OCI-LY1 (cell line): ENCODE data around the gene MGRN1.

Source experiments
- H2AFZ ChIP-seq: fragments of 200-600 bp; sonication (generic), shearing (Covaris generic); 2 replicates; pipeline ENCODE4 v1.6.0; 2014; ENCODE audit warnings: antibody characterized with exemption, mild to moderate bottlenecking, low read length
- H3F3A ChIP-seq: fragments of 200-600 bp; sonication (generic), shearing (Covaris generic); 2 replicates; pipeline ENCODE4 v1.6.0; 2014; ENCODE audit warnings: mild to moderate bottlenecking, antibody characterized with exemption, low read length, moderate library complexity; ENCODE audit not compliant: insufficient read depth
- H3K27ac ChIP-seq: fragments of 200-600 bp; sonication (generic); 2 replicates; pipeline ENCODE4 v1.5.1; 2014; ENCODE audit warnings: low read length, mixed run types, mild to moderate bottlenecking, low read depth; ENCODE audit not compliant: poor library complexity, severe bottlenecking
- H3K27me3 ChIP-seq: fragments of 200-600 bp; sonication (generic); 2 replicates; pipeline ENCODE4 v1.6.0; 2014; ENCODE audit warnings: antibody characterized with exemption, mild to moderate bottlenecking, low read length, moderate library complexity; ENCODE audit not compliant: insufficient read depth
- H3K36me3 ChIP-seq: fragments of 200-600 bp; sonication (generic); 2 replicates; pipeline ENCODE4 v1.6.1; 2014; ENCODE audit warnings: mild to moderate bottlenecking, antibody characterized with exemption, low read length, moderate library complexity, mixed read lengths; ENCODE audit not compliant: insufficient read depth
- H3K4me1 ChIP-seq: fragments of 200-600 bp; sonication (generic); 2 replicates; pipeline ENCODE4 v1.5.1; 2014; ENCODE audit warnings: mild to moderate bottlenecking, low read length, moderate library complexity; ENCODE audit not compliant: insufficient read depth, severe bottlenecking
- H3K4me2 ChIP-seq: fragments of 200-600 bp; sonication (generic), shearing (Covaris generic); 2 replicates; pipeline ENCODE4 v1.6.1; 2014; ENCODE audit warnings: low read length
- H3K4me3 ChIP-seq: fragments of 200-600 bp; sonication (generic); 2 replicates; pipeline ENCODE4 v1.5.1; 2014; ENCODE audit warnings: low read length, low read depth, mild to moderate bottlenecking, mixed read lengths; ENCODE audit not compliant: poor library complexity, severe bottlenecking
- H3K79me2 ChIP-seq: fragments of 200-600 bp; shearing (Covaris generic); 2 replicates; pipeline ENCODE4 v1.6.1; 2016; ENCODE audit warnings: mixed run types, low read length, mixed read lengths; ENCODE audit not compliant: insufficient read depth
- H3K9ac ChIP-seq: fragments of 200-600 bp; sonication (generic), shearing (Covaris generic); 2 replicates; pipeline ENCODE4 v1.6.1; 2014; ENCODE audit warnings: mild to moderate bottlenecking, low read length, mixed read lengths
- H3K9me2 ChIP-seq: fragments of 200-600 bp; sonication (generic), shearing (Covaris generic); 2 replicates; pipeline ENCODE4 v1.6.1; 2014; ENCODE audit warnings: low read depth, mild to moderate bottlenecking, low read length, mixed read lengths
- H3K9me3 ChIP-seq: fragments of 200-600 bp; shearing (Covaris generic); 2 replicates; pipeline ENCODE4 v1.6.1; 2014; ENCODE audit warnings: low read length, mixed read lengths
- H4K20me1 ChIP-seq: fragments of 200-600 bp; sonication (generic), shearing (Covaris generic); 2 replicates; pipeline ENCODE4 v1.6.0; 2016; ENCODE audit warnings: mild to moderate bottlenecking, low read length; ENCODE audit not compliant: insufficient read depth
- CTCF ChIP-seq: fragments of 200-600 bp; sonication (generic), shearing (Covaris generic); IDR thresholded peaks from 2 replicates; pipeline ENCODE4 v1.5.1; 2017; ENCODE audit warnings: mild to moderate bottlenecking, antibody characterized with exemption, low read length, moderate library complexity, mixed read lengths
- EZH2 ChIP-seq: fragments of 200-600 bp; sonication (generic), shearing (Covaris generic); IDR thresholded peaks from 2 replicates; pipeline ENCODE4 v1.8.0; 2017; ENCODE audit warnings: borderline replicate concordance, mixed run types, mild to moderate bottlenecking, antibody characterized with exemption, low read length, moderate library complexity, mixed read lengths

MGRN1 gene

DNA sequence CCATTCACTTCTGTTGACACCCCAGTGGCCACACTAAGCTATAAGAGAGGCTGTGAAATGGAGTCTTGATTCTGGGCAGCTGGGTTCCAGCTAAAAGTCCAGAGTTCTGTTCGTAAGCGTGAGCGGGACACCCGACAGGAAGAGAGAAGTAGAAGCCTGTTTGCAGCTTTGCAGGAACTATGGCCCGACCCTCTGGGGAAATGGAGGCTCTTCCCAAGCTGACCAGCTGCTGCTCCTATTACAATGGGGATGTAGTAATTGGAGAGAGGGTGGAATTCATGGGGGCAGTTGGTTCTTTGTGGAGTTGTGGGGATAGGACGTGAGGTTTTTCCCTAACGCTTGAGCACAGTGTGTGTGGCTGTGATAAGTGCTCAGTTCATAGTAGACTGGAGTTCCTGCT, 38.3 kb upstream of the MGRN1 start:
- no peaks in the 10 kb centered on the region; the same call in 1 of the 2 replicates for H3K36me3 ChIP-seq
- no peak overlapping the region for H3K4me3 ChIP-seq
- no peak overlapping the region for H3K9ac ChIP-seq

DNA sequence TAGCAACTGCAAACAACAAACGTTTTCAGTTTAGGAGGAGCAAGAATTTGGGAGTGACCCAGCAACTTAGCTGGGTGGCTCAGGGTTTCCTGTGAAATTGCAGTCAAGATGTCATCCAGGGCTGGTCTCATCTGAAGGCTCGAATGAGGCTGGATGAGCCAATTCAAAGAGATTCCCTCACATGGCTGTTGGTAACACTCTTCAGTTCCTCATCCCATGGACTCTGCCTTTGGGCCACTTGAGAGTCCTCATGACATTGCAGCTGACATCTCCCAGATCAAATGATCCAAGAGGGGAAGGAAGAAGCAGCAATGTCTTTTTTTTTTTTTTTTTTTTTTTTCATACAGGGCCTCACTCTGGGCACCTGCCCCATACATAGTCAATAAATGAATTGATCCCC, 36.2 kb upstream of the MGRN1 start:
- Histone ChIP-seq H4K20me1 (no peaks in the 10 kb centered on the region), H3K4me2 (no peak overlapping the region), H3K9me3 (0 out of 2 replicates have a peak, but pooled peaks cover 5% of the 10 kb centered on the region), H3K9ac (no peak overlapping the region), H3K4me3 (no peak overlapping the region), H3K79me2 (no peaks in the 10 kb centered on the region), H3K27me3 (peaks cover 21% of the 10 kb centered on the region), H3K9me2 (no peaks in the 10 kb centered on the region), H3F3A (no peaks in the 10 kb centered on the region), H3K27ac (no peak overlapping the region), H3K36me3 (no peaks in the 10 kb centered on the region; the same call in 1 of the 2 replicates), H3K4me1 (no peaks in the 10 kb centered on the region), H2AFZ (no peak overlapping the region)
- TF ChIP-seq CTCF (no peak), EZH2 (no peak)

More for the DNA sequence above, 38.3 kb upstream of the MGRN1 start:
- H3K27me3 ChIP-seq, result peaks cover 15% of the 10 kb centered on the region; the same call in 1 of the 2 replicates
- TF ChIP-seq CTCF, result no peak
- no peak for TF ChIP-seq EZH2
- no peaks in the 10 kb centered on the region for H4K20me1 ChIP-seq
- 0 out of 2 replicates have a peak, but pooled peaks cover 5% of the 10 kb centered on the region for H3K9me3 ChIP-seq
- H2AFZ ChIP-seq, result no peak overlapping the region
- H3K9me2 ChIP-seq, result no peaks in the 10 kb centered on the region
- no peaks in the 10 kb centered on the region for H3K4me1 ChIP-seq
- H3F3A ChIP-seq, result no peaks in the 10 kb centered on the region
- no peaks in the 10 kb centered on the region for H3K79me2 ChIP-seq
- H3K27ac ChIP-seq, result no peak overlapping the region
- H3K4me2 ChIP-seq, result no peak overlapping the region

DNA sequence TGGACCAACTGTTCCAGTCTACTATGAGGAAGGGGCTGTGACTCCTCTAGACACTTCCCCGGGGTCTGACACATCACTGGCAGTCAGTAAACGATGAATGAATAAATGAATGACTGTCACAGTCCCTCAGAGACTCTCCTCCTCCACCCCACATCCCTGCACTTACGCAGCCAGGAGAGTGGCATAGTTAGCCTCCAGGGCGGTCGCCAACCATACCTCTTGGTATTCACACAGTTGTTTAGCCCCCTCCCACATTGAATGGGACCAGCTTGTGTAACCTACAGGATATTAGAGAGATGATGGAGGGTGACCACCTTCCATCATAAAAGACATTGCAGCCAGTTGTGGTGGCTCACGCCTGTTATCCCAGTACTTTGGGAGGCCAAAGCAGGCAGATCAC, 35.7 kb upstream of the MGRN1 start:
- Histone ChIP-seq H3K27me3 (peaks cover 23% of the 10 kb centered on the region), H3K9me3 (0 out of 2 replicates have a peak, but pooled peaks cover 5% of the 10 kb centered on the region), H2AFZ (no peak overlapping the region), H3K27ac (no peak overlapping the region), H3K9me2 (no peaks in the 10 kb centered on the region), H3F3A (no peaks in the 10 kb centered on the region), H3K36me3 (no peaks in the 10 kb centered on the region; the same call in 1 of the 2 replicates), H3K79me2 (no peaks in the 10 kb centered on the region), H3K4me3 (no peak overlapping the region), H3K9ac (no peak overlapping the region), H3K4me1 (no peaks in the 10 kb centered on the region), H4K20me1 (no peaks in the 10 kb centered on the region), H3K4me2 (no peak overlapping the region)
- TF ChIP-seq CTCF (no peak), EZH2 (no peak)
